Measurements from ENCODE around the gene S100A2. TPM values are rescaled to one million over a fixed set of nuclear protein-coding genes. Genes with fewer than 3 reads are reported as not detected.

S100A2 gene
- total and polyA plus RNA-seq, 2 of the 13 experiments (the other 11 are each of a cell fraction or from before 2014, with no cell fraction given), result 1.2 TPM

GRCh38 chr1:153532769-153533599 lies 32.7 kb downstream of the S100A2 start (continued):
- TF ChIP-seq NONO (IDR thresholded peaks at IDR 0.05) (no peak), NONO (CRISPR knock-in tag; conservative IDR thresholded peaks at IDR 0.05) (peak; percentile 35), JUNB (CRISPR knock-in tag; IDR thresholded peaks at IDR 0.05; ENCODE audit: borderline replicate concordance) (no peak), TCF12 (IDR thresholded peaks at IDR 0.05) (no peak), TCF12 (CRISPR knock-in tag; IDR thresholded peaks at IDR 0.05) (no peak), ZNF44 (CRISPR knock-in tag; IDR thresholded peaks at IDR 0.05) (no peak), GABPA (IDR thresholded peaks at IDR 0.05; ENCODE audit: low read depth, low read length) (no peak), GABPA (CRISPR knock-in tag; IDR thresholded peaks at IDR 0.05; ENCODE audit: low read depth) (no peak), GATAD1 (CRISPR knock-in tag; IDR thresholded peaks at IDR 0.05) (no peak), FOXK2 (IDR thresholded peaks at IDR 0.05) (no peak), ZNF75D (CRISPR knock-in tag; IDR thresholded peaks at IDR 0.05; ENCODE audit: borderline replicate concordance) (no peak), ZNF205 (CRISPR knock-in tag; IDR thresholded peaks at IDR 0.05) (peak; percentile 31; the same call in 1 of the 2 replicates), ZNF776 (CRISPR knock-in tag; IDR thresholded peaks at IDR 0.05) (no peak), SKI (IDR thresholded peaks at IDR 0.05; ENCODE audit: partially characterized antibody) (no peak), SOX13 (IDR thresholded peaks at IDR 0.05) (no peak), SOX13 (CRISPR knock-in tag; conservative IDR thresholded peaks at IDR 0.05 in 1 of 2, IDR thresholded peaks at IDR 0.05 in 1 of 2) (peak in 1 of 2 experiments; percentile 47; a peak in 1 of 4 replicates), HOXA3 (CRISPR knock-in tag; IDR thresholded peaks at IDR 0.05) (peak; percentile 7; the same call in 1 of the 2 replicates), ATF7 (IDR thresholded peaks at IDR 0.05) (no peak), ATF7 (CRISPR knock-in tag; IDR thresholded peaks at IDR 0.05) (no peak), HOXA9 (CRISPR knock-in tag; IDR thresholded peaks at IDR 0.05; ENCODE audit: borderline replicate concordance) (no peak), ZFP36L1 (CRISPR knock-in tag; IDR thresholded peaks at IDR 0.05) (no peak), HMGXB3 (CRISPR knock-in tag; IDR thresholded peaks at IDR 0.05; ENCODE audit: borderline replicate concordance) (no peak)
- TF ChIP-seq, protein P1, sequence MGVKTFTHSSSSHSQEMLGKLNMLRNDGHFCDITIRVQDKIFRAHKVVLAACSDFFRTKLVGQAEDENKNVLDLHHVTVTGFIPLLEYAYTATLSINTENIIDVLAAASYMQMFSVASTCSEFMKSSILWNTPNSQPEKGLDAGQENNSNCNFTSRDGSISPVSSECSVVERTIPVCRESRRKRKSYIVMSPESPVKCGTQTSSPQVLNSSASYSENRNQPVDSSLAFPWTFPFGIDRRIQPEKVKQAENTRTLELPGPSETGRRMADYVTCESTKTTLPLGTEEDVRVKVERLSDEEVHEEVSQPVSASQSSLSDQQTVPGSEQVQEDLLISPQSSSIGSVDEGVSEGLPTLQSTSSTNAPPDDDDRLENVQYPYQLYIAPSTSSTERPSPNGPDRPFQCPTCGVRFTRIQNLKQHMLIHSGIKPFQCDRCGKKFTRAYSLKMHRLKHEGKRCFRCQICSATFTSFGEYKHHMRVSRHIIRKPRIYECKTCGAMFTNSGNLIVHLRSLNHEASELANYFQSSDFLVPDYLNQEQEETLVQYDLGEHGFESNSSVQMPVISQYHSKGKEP (CRISPR knock-in tag; IDR thresholded peaks at IDR 0.05), result no peak
- TF ChIP-seq, protein P2, sequence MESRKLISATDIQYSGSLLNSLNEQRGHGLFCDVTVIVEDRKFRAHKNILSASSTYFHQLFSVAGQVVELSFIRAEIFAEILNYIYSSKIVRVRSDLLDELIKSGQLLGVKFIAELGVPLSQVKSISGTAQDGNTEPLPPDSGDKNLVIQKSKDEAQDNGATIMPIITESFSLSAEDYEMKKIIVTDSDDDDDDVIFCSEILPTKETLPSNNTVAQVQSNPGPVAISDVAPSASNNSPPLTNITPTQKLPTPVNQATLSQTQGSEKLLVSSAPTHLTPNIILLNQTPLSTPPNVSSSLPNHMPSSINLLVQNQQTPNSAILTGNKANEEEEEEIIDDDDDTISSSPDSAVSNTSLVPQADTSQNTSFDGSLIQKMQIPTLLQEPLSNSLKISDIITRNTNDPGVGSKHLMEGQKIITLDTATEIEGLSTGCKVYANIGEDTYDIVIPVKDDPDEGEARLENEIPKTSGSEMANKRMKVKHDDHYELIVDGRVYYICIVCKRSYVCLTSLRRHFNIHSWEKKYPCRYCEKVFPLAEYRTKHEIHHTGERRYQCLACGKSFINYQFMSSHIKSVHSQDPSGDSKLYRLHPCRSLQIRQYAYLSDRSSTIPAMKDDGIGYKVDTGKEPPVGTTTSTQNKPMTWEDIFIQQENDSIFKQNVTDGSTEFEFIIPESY (CRISPR knock-in tag; IDR thresholded peaks at IDR 0.05), result no peak

All from HepG2 (cell line).